GM18502 (cell line): Measurements from ENCODE around the gene FAM124B.
"Not testable (repeated sequence)": the region's sequence is repeated elsewhere in the genome, so short reads cannot be mapped to it uniquely, and the experiment has no call there.

Source experiments
- ATAC-seq: cut with Tn5 transposase; IDR thresholded peaks from one replicate; pipeline ENCODE4 v1.9.1; 2021; ENCODE audit warnings: mild to moderate bottlenecking; ENCODE audit not compliant: unreplicated experiment, poor library complexity

Gene FAM124B

DNA sequence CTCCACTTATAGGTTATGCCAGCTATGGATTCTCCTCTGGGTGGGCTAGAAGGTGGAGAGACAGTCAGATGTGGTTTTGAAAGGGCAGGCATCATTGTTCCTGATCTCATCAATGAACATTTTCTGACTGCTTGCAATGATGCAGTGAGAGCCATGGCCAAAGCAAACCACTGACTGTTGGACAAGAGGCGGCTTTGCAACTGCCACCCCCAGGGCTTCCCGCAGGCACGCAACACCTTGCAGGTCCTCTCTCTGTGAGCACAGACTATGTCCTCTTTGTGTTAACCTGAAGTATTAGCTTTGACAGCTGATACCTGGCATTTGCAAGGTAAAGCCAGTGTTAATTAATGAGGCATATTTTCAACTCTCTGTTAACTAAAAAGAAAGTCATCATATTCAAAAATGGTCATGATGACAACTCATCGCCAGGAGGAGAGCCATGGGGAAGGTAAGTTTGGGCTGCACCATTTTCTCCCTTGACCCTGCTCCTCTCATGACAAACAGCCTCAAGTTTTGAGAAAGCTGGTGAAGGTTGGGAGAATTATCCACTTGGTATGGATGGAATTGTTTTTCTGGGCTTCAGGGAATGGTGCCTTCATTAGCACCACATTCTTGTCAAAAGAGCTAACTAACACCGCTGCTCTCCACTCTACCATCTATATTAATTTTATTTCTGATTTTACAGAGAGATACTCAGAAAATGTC is 14.9 kb upstream of the FAM124B start:
- no peak for ATAC-seq

DNA sequence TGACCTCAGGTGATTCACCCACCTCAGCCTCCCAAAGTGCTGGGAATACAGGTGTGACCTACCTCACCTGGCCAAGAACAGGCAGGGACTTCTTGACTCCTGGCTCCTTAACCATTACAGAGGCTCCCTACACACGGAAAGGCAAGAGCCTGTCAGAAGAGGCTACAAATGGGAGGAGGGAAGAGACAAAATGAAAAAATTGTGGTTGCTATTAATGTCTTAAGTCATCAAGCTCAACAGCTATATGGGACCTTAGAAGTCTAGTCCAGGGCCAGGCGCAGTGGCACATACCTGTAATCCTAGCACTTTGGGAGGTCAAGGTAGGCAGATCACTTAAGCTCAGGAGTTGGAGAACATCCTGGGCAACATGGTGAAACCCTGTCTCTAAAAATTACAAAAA is 11.5 kb upstream of the FAM124B start:
- ATAC-seq, result no peak

DNA sequence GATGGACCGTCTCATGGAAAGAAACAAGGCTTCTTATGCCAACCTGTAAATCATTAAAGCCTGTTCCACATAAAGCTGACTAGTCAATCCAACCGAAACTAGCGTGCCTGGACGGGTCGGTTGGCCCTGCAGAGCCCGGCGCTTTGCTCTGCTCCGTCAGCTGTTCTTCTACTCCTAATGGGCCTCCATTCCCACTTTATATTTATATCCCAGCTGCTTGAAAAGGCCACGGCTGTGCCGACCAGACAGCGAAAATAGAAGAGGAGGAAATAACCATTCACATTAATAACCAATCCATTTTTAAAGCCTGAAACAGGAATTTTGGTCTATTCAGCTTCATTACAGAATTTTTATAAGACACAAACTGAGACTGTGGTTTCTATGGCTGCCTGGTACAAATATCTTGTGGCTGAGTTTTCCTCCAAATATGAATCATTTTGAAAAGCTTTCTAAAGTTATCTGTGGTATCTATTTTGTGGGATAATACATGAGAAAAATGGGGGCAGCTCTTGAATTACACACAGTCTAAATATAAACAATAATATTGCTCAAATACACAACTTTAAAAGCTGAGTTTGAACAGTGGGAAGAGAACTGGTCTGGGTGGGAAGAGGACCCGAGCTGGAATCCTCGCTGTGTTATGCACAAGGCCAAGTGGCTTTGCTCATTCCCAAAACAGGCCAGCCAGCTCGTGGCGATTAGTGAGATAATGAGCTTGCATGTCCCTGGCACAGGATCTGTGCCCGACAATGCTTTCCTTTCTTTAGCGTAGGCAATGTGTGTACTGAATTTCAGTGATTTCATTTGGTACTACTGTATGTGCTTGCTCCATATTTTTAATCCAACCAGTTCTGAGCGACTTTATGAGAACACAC is 10.5 kb upstream of the FAM124B start:
- no peak for ATAC-seq

DNA sequence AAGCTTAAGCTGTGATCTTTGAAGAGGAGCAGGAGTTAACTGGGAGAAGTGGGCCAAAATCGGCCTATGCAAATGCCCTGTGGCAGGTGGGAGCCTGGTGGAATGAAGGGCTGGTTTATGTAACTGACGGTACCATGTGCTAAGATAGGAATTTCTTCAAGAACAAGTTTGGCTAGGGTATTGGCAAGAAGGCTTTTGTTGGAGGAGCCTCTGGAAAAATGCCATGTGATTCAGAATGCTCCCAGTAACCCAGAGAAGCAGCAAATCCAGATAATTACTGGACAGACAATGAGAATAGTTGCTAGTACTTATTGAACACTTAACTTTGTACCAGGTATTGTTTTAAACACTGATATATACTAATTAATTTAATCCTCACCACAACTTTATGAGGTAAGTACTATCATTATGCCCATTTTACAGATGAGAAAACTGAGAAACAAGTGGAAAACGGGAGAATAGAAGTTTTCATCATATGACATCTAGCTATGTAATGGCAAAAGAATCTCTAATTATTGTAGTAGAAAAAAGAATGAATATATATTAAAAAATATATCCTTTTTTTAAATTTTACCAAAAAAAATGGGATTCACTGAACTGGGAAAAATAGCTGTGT is 9.1 kb upstream of the FAM124B start:
- no peak for ATAC-seq

DNA sequence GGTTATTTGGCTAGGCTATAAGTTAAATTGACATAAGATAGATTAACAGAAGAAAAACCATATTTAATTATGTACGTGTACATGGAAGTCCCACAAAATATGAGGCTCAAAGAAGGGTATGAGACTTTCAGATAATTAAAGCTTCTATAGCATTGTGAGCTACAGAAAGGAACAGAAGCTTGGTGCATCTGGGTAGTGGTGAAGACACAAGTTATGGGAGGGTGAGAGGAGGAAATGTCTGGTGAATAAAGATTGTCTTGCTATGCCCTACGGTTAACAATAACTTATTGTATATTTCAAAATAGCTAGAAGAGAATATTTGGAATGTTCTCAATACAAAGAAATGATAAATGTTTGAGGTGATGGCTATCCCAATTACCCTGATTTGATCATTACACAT is 6.8 kb upstream of the FAM124B start:
- no peak for ATAC-seq

- no peak for ATAC-seq
These were observed 5.4 kb upstream of the FAM124B start for GRCh38 chr2:224407241-224407701.

GRCh38 chr2:224405841-224406370 is 4.0 kb upstream of the FAM124B start:
- ATAC-seq, result no peak

DNA sequence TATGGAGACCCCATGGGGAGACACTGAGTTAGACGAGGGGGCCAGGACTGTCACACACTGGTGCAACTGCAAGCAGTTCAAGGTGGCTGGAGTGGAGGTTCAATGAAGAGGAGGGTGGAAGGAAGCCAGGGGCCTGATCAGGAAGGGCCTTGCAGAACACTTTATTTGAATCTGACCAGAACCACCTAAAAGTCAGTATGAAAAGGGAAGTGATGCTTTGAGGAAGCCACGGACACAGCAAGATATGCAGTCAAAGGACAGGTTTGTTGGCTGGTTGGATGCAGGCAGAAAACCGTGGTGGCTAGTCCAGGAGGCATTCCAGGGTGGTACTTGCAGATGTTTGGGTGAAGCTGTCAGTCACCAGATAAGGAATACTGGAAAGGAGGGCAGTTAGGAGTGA is 3.5 kb upstream of the FAM124B start:
- ATAC-seq, result peak; percentile 63

GRCh38 chr2:224404796-224405195 is 2.9 kb upstream of the FAM124B start:
- ATAC-seq, result no peak

GRCh38 chr2:224403657-224404056 is 1.8 kb upstream of the FAM124B start:
- ATAC-seq, result no peak

GRCh38 chr2:224400886-224401632 is 848 bp downstream of the FAM124B start:
- ATAC-seq, result no peak

GRCh38 chr2:224400174-224400810 is 1.6 kb downstream of the FAM124B start:
- ATAC-seq, result no peak

DNA sequence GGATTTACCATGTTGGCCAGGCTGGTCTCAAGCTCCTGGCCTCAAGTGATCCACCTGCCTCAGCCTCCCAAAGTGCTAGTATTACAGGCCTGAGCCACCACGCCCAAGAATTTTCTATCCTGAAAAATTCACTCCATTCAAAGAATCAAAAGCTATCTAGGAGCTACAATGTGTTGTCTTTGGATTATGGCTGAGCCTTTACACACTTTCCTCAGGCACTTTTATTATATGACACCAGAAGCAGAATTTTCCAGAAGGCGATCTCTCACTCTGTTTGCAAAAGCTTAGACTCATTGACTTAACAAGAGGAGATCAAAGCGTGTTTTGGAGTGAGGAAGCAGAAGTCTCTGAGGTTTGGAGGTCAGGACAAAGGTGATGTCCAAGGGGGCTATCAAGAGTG is 3.6 kb downstream of the FAM124B start:
- ATAC-seq, result no peak

DNA sequence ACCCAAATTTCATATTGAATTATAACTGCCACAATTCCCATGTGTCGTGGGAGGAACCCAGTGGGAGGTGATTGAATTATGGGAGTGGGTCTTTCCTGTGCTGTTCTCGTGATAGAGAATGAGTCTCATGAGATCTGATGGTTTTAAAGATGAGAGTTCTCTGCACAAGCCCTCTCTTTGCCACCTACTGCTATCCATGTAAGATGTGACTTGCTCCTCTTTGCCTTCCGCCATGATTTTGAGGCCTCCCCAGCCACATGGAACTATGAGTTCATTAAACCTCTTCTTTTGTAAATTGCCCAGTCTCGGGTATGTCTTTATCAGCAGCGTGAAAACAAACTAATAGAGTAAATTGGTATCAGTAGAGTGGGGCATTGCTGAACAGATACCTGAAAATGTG is 4.8 kb downstream of the FAM124B start:
- not testable (repeated sequence) for ATAC-seq

DNA sequence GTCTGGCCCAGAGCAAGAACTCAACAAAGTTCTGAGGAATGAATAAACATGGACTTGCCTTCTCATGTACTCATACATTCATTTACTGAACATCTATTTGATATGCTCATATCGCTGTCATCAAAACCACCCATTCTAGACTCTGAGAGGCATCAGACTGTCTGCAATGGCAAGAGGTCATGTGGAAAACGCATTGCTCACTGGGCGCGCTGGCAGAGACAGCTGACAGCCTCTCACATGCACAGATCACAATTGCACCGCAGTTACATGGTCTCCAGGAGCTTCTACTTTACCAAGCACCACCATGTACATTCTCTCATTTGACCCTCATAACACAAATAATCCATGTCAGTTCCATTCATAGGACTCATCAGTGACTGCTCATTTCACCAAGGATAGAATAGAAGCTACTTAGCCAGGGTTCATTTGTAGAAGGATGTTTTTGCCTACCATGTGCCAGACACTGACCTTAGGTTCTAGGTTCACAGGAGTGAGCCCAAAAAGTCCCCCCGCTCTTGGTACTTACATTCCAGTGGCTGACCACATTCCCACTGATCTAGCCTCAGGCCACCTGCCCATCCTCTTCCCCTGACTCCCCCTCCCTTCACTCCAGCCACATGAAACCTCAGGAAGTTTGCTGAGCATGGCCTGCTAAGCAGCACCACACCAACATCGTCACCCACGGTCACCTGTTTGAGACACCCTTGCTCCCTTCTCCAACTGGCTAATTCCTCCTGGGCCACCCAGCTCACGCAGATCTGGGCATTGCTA is 6.1 kb downstream of the FAM124B start:
- no peak for ATAC-seq

DNA sequence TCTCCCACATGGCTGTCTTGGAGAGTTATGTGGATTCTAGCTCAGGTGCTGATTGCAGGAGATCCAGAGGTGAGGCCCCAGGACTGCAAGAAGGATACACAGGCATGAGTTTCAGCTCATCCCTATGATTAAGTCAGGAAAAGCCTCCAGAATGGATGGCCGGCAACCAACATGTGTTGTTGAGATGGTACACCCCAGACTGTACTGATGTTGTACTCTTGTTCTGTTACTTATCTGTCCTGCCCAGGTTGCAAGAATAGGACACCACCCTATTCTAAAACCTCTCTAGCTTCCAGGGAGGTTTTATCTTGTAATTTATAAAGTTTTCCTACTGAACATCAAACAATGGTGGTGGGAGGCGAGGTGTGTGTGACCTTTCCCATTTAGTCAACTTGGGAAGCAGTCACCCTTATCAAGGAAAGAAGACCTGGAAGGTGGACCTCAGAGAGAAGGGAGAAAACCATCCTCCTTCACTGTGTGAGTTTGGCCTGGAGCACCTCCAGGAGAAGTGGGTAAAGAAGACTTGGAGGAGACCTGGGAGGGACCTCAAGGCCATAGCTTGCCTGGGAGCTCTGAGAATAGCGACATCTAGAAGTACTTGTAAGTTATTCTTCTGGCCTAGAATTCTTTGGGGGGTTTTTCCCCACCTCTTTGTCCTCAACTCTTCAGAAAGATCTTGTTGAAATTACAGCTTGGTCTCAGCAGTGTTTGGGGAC is 8.6 kb downstream of the FAM124B start:
- ATAC-seq, result no peak

DNA sequence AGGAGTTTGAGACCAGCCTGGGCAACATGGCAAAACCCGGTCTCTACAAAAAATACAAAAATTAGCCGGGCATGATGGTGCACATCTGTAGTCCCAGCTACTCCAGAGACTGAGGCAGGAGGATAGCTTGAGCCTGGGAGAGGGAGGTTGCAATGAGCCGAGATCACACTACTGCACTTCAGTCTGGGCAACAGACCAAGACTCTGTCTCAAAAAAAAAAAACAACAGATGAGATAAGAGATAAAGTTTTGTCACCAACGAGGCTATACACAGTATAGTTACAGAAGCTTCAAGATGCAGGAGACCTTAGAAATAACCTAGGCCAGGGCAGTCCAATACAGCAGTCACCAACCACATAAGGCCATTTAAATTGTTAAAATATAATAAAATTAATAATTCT is 9.4 kb downstream of the FAM124B start:
- ATAC-seq, result no peak

DNA sequence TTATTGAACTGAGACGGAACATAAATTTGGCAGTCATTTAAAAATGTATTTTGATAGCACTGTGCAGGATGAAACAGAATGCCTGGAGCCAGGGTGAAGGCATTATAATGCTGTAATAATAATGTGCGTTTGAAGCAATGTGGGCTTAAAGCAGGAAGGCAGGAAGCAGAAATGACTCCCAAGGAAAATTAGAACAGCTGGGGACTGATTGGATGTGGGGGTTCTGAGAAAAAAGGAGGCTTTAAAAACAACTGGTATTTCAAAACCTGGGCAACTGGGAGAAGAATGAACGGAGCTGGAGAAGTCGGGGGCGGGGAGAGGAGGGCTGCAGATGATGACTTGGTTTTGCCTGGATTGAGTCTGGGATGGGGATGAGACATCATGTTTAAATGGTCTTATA is 12.6 kb downstream of the FAM124B start:
- no peak for ATAC-seq
